BE2C (cell line): ENCODE results near the gene CTDSPL.
A peak's percentile ranks its signal among the peaks of the same experiment; 100 is the strongest.

Experiments
- DNase-seq: peaks from one replicate; pipeline ENCODE4 v3.0.0-alpha.2; 2020
- H3K27me3 ChIP-seq: fragments of 250-450 bp; sonication (Bioruptor Pico); 2 replicates; pipeline ENCODE4 v1.5.1; 2020; ENCODE audit warnings: mild to moderate bottlenecking
- H3K36me3 ChIP-seq: fragments of 250-450 bp; sonication (Bioruptor Pico); 2 replicates; pipeline ENCODE4 v1.5.1; 2020; ENCODE audit warnings: mild to moderate bottlenecking
- H3K4me1 ChIP-seq: fragments of 250-450 bp; sonication (Bioruptor Pico); 2 replicates; pipeline ENCODE4 v1.5.1; 2020
- H3K4me3 ChIP-seq: 2 replicates; pipeline ENCODE4 v1.5.1; 2011; ENCODE audit warnings: low read depth, low read length
- H3K9me3 ChIP-seq: fragments of 250-450 bp; sonication (Bioruptor Pico); 2 replicates; pipeline ENCODE4 v1.5.1; 2020
- CTCF ChIP-seq: IDR thresholded peaks from 2 replicates; pipeline ENCODE4 v1.5.1; 2012; ENCODE audit warnings: mild to moderate bottlenecking, low read depth, low read length

The CTDSPL gene

GRCh38 chr3:37819591-37819990 is 42.1 kb upstream of the CTDSPL start:
- DNase-seq = peak; percentile 40
- Histone ChIP-seq H3K36me3 (no peaks in the 10 kb centered on the region), H3K27me3 (no peaks in the 10 kb centered on the region), H3K4me3 (no peak overlapping the region), H3K9me3 (no peaks in the 10 kb centered on the region), H3K4me1 (peaks cover 8% of the 10 kb centered on the region)
- TF ChIP-seq CTCF = no peak

GRCh38 chr3:37820286-37820685 is 41.4 kb upstream of the CTDSPL start:
- H3K4me3 ChIP-seq = no peak overlapping the region
- no peaks in the 10 kb centered on the region for H3K9me3 ChIP-seq
- no peak for TF ChIP-seq CTCF
- DNase-seq = no peak
- H3K27me3 ChIP-seq = no peaks in the 10 kb centered on the region
- peaks cover 8% of the 10 kb centered on the region for H3K4me1 ChIP-seq
- no peaks in the 10 kb centered on the region for H3K36me3 ChIP-seq

- no peak for TF ChIP-seq CTCF
- no peak overlapping the region for H3K4me3 ChIP-seq
- H3K36me3 ChIP-seq = no peaks in the 10 kb centered on the region
Measured at GRCh38 chr3:37823189-37823588, 38.5 kb upstream of the CTDSPL start.

GRCh38 chr3:37824090-37824953 is 37.4 kb upstream of the CTDSPL start:
- no peak for DNase-seq
- Histone ChIP-seq H3K4me3 (no peak overlapping the region), H3K27me3 (no peaks in the 10 kb centered on the region), H3K36me3 (no peaks in the 10 kb centered on the region), H3K4me1 (peaks cover 1% of the 10 kb centered on the region; the same call in 1 of the 2 replicates), H3K9me3 (no peaks in the 10 kb centered on the region)
- no peak for TF ChIP-seq CTCF

More at GRCh38 chr3:37823189-37823588, 38.5 kb upstream of the CTDSPL start:
- H3K4me1 ChIP-seq = peaks cover 8% of the 10 kb centered on the region
- H3K27me3 ChIP-seq = no peaks in the 10 kb centered on the region
- H3K9me3 ChIP-seq = no peaks in the 10 kb centered on the region
- DNase-seq = no peak

- Histone ChIP-seq H3K27me3 (no peaks in the 10 kb centered on the region), H3K36me3 (no peaks in the 10 kb centered on the region), H3K4me1 (no peaks in the 10 kb centered on the region), H3K9me3 (no peaks in the 10 kb centered on the region), H3K4me3 (no peak overlapping the region)
- no peak for TF ChIP-seq CTCF
- DNase-seq = no peak
Measured at GRCh38 chr3:37824954-37825328, 36.7 kb upstream of the CTDSPL start.

- no peaks in the 10 kb centered on the region for H3K4me1 ChIP-seq
- DNase-seq = no peak
- no peaks in the 10 kb centered on the region for H3K27me3 ChIP-seq
- H3K4me3 ChIP-seq = no peak overlapping the region
- TF ChIP-seq CTCF = no peak
- no peaks in the 10 kb centered on the region for H3K36me3 ChIP-seq
- no peaks in the 10 kb centered on the region for H3K9me3 ChIP-seq
Measured at GRCh38 chr3:37825744-37826400, 35.8 kb upstream of the CTDSPL start.
